SW480 (cell line): ENCODE results near the gene RELN.
"Not testable (repeated sequence)": the region's sequence is repeated elsewhere in the genome, so short reads cannot be mapped to it uniquely, and the experiment has no call there.

Experiments
- DNase-seq: peaks from one replicate; pipeline ENCODE4 v3.0.0-alpha.2; 2016; ENCODE audit warnings: low spot score

Gene RELN

GRCh38 chr7:103564416-103564815, 425.0 kb downstream of the RELN start:
- DNase-seq: no peak

GRCh38 chr7:103560136-103560535, 429.3 kb downstream of the RELN start:
- no peak for DNase-seq

GRCh38 chr7:103551016-103551415, 438.4 kb downstream of the RELN start:
- DNase-seq: no peak

GRCh38 chr7:103549786-103550185, 439.7 kb downstream of the RELN start:
- DNase-seq: no peak

DNA sequence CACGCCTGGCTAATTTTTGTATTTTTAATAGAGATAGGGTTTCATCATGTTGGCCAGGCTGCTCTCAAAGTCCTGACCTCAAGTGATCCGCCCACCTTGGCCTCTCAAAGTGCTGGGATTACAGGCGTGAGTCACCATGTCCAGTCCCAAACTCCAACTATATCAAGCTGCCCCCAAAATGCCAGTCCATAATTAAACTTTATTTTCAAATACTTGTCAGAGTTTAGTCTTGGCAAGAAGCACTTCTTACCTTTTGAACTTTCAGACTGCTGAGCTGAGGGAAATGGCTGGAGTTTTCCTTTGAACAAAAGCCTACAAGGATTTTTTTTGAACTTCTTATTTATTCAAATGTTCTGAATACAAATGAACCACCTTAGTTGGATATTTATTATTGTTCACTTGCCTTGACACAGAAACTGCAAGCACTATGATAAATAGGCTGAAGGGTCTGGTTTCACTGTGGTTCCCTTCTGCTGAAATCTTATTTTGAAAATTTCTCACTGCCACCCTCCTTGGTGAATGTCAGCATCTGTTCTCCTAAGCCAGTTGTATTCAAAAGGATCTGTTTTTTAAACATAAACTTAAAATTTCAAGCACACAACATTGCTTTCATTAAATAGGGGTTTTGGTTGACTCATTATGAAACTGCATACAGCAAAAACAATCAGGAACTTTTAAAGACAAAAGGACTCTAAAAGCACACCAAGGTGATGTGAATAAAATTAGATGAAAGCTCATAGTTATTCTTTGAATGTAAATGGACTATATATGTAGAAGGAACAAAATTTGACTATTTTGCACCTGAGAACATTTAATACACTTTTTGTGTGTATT, 441.8 kb downstream of the RELN start:
- DNase-seq: no peak

DNA sequence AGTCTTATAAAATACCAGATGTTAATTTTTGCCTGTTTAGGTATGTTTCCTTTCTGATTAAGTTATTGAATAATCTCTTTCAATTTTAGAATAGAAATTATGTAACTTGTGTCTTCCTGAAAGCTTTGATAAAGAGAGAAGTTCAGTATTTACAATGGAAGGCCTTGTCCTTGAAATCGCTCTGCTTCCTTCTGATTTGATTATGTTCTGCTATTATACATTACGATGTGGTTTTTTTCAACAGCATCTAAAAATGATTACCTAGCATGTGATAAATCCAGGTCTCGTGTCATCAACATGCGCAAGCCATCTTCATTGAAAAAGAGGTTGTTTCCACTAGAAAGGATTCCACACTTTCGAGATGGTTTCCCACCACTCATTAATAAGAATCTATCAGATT, 447.0 kb downstream of the RELN start:
- DNase-seq: no peak

GRCh38 chr7:103541947-103542346, 447.5 kb downstream of the RELN start:
- DNase-seq: no peak

DNA sequence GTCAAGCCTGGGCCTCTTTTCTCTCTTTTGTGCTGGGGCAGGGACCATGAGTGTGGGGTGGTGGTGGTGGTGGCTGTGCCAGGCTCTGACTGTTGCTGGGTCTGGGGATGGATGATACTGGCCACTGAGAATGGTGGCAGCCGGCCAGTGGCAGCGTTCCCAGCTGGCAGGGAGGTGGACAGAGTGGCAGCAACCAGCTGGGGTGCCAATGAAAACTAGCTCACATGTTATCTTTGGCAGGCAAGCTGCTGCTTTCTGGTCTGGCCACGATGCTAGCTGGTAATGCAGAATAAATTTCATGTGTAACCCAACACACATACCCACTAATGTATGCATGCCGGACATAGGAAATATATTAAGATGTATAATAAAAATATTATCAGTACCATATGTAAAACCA, 448.4 kb downstream of the RELN start:
- no peak for DNase-seq

- no peak for DNase-seq
Observed at GRCh38 chr7:103540338-103540737, 449.1 kb downstream of the RELN start.

DNA sequence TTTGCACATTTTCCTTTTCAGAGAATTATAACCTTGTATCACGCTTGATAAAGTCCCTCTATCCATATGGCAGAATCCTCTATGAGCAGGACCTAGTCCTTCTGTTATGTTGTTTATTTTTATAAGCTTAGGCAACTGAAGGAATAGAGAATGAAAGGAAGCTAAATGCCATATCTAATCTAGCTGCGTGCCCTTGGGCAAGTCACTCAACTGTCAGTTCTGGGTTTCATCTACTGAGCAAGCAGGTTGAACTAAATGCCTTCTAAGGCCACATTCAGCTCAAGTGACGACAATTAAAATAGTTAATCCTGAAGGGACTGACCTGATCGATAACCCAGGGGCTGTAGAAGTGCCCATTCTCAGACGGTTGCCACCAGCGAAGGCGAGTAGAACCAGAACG, 449.6 kb downstream of the RELN start:
- DNase-seq: no peak

DNA sequence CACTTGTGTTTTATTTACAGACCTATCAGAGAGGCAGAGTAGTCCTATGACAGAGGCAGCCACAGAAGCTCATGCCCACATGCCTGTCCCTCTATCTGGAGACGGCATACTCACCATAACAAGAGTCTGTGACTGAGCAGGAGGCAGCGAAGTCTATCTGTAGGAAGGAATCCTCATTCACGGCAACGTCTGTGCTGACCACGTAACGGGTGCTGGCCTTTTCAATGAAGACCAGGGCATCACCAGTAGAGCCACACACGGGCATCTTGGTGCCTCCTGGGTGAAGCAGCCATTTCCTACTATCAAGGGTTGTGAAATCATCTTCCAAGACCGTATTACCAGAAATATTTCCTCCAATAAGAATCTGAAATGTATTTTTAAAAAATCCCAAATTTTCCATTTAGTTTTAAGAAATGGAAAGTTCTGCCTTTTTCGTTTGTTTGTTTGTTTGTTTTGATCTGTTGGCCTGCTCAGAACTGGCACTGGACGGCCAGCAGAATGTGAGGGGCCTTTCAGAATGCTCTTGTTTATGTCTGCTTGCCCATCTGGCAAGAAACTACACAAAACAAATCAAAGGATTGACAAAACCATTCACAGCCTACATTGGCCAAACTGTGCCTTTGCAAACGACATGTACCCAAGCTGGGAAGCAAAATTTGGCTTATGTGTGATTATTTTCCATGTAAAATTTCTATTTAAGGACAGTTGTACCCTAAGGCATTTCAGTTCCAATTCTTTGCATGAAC, 450.3 kb downstream of the RELN start:
- DNase-seq: no peak

GRCh38 chr7:103533761-103534160, 455.7 kb downstream of the RELN start:
- DNase-seq: no peak

- DNase-seq: no peak
Observed at GRCh38 chr7:103532955-103533354, 456.5 kb downstream of the RELN start.

- no peak for DNase-seq
Observed at GRCh38 chr7:103528152-103528551, 461.3 kb downstream of the RELN start.

DNA sequence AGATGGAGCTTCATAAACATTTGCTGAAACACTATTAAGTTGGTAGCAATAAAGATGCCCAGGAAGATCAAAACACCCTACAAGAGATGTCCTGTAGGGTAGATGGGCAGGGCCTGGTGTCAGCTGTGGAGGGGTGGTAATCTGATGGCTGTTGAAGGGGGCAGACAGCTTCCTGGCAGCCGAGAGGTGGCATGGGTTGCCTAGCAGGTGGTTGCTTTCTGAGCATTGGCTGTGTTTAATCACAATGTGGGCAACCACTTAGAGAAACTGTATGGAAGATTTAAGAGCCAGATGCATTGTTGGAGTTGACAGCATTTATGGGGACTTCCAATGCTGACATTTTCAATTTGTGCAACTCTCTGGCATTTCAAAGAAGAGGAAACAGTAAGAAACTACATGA, 463.5 kb downstream of the RELN start:
- no peak for DNase-seq

DNA sequence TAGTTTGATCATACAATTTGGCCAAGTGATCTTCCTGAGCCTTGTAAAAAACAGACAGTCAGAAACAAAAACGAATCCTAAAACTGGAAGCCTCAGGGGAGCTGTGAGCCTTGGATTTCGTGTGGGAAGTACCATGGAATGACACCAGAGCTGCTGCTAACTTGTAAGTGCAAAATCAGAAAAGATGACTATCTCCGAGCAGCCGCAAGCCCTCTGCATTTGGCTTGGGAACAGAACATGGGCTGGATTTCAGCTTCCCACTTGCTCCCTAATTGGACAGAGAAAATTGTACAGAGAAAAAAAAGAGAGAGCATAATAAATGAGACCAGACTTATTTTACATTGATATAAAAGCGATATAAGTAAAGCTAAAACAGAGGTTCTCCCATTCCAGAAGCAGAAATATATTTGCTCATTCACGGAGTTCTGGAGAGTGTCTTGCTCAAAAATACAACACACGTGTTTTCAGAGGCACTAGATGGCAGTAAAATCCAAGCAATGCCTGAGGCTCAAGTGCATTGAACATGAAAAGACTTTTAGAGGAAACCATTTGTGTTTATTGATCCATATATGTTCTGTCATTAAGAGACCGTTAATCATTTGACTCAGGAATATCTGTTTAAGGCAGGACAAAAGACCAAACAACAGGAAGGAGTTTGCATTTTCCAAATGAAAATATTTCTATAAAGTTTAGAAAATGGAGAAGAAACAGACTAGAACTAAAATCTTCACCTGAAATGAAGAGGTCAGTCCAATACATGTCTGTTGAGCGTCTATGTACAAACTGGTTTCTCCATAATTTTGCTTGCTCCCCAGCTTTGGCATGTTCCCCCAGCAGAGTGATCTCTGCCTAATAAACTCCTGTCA, 465.2 kb downstream of the RELN start:
- DNase-seq: peak; percentile 59

DNA sequence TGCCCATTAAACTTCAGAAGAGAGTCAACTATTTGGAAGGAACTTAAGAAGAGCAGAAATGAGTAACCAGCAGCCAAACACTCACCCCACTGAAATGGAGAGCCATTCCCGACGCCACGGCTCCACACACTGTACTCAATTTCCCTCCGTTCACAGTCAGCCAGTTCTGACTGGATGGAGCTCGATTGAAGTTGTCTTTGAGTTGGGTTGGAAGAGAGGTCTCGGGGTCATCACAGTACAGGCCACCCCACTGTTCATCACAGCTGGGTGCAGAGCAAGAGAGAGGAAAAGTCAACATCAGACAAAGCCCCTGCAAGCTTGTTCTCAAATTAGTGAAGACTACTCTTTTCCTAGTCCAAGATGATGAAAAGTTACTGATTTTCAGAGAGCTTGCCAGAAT, 467.5 kb downstream of the RELN start:
- no peak for DNase-seq

DNA sequence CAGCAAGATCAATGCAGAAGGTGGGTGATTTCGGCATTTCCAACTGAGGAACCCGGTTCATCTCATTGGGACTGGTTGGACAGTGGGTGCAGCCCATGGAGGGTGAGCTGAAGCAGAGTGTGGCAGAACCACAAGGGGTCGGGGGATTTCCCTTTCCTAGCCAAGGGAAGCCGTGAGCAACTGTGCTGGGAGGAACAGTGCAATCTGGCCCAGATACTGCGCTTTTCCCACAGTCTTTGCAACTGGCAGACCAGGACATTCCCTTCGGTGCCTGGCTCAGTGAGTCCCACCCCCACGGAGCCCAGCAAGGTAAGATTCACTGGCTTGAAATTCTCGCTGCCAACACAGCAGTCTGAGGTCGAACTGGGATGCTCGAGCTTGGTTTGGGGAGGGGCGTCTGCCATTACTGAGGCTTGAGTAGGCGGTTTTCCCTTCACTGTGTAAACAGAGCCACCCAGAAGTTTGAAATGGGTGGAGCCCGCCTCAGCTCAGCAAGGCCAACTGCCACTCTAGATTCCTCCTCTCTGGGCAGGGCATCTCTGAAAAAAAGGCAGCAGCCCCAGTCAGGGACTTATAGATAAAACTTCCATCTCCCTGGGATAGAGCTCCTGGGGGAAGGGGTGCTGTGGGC, 484.8 kb downstream of the RELN start:
- DNase-seq: peak; percentile 43

DNA sequence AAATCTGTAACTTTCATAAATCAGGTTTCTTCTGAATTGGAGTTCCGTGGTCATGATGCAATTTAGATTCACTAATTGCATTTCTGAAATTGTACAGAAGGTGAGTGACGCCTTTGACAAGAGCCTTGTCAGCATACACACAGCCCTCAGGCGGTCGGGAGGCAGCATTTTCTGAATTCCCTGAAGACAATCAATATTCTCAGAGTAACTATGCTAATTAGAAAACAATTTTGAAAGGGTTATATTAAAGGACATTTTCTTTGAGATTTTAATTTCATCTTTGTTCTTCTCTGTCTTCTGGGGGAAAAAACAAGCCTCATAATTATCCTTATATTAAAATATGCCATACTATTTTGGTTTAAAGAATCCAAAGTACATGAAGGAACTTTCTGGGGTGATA, 488.3 kb downstream of the RELN start:
- no peak for DNase-seq

DNA sequence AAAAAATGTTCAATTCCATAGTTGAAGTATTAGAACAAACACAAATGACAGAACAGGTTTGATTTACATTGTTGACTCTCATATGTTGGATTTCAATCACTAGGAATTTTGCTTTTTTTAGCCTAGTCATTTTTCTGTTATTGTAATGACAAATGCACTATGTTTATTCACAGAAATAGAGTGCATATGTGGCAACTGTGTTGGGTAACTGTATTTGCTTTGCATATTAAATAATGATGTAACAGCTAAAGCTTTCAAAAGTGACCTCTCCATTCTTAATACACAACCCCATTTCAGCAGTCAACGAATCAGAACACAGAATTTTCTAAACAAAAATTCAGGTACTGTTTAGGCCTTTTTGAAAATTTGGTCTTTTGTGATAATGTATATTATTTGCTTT, 489.5 kb downstream of the RELN start:
- no peak for DNase-seq

DNA sequence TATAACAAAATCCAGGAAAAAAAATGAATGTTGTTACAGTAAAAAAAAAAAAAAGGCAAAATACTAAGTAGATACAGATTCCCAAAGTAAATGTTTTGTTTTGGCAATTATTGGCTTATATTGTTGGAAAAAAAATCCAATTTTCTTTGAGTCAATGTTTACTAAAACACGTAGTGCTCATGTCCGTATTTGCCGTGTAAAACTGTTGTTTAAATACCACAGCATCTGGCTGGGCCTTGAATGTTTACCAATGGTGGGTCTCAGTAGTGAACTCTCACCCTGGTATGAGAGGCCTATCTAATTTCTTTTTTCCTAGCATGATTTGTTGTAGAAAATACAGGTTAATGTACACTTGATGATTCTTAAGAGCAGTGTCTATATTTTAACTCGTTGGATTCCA, 502.0 kb downstream of the RELN start:
- DNase-seq: no peak

GRCh38 chr7:103486873-103487272, 502.6 kb downstream of the RELN start:
- DNase-seq: not testable (repeated sequence)
